Loucy (cell line): Measurements from ENCODE around the gene ILDR1.
A peak's percentile ranks its signal among the peaks of the same experiment; 100 is the strongest.

Experiments used
- H2AFZ ChIP-seq: fragments of 200-600 bp; sonication (generic); 2 replicates; pipeline ENCODE4 v1.6.0; 2016; ENCODE audit warnings: antibody characterized with exemption, mild to moderate bottlenecking, low read length, moderate library complexity
- H3F3A ChIP-seq: fragments of 200-600 bp; 2 replicates; pipeline ENCODE4 v1.6.0; 2016; ENCODE audit warnings: antibody characterized with exemption, low read depth, mild to moderate bottlenecking
- H3K27me3 ChIP-seq: fragments of 200-600 bp; sonication (generic); 2 replicates; pipeline ENCODE4 v1.6.1; 2014; ENCODE audit warnings: low read length, mild to moderate bottlenecking; ENCODE audit not compliant: insufficient read depth, poor library complexity, severe bottlenecking
- H3K36me3 ChIP-seq: fragments of 200-600 bp; sonication (generic); 2 replicates; pipeline ENCODE4 v1.6.1; 2016; ENCODE audit warnings: low read length; ENCODE audit not compliant: insufficient read depth
- H3K4me1 ChIP-seq: fragments of 200-600 bp; sonication (generic); 2 replicates; pipeline ENCODE4 v1.5.1; 2014; ENCODE audit warnings: low read length, mild to moderate bottlenecking; ENCODE audit not compliant: insufficient read depth, poor library complexity, severe bottlenecking
- H3K4me2 ChIP-seq: fragments of 200-600 bp; sonication (generic); 2 replicates; pipeline ENCODE4 v1.6.0; 2014; ENCODE audit warnings: antibody characterized with exemption, low read length, low read depth, mild to moderate bottlenecking; ENCODE audit not compliant: poor library complexity, severe bottlenecking
- H3K4me3 ChIP-seq: fragments of 200-600 bp; sonication (generic); 2 replicates; pipeline ENCODE4 v1.5.1; 2014; ENCODE audit warnings: low read length, mild to moderate bottlenecking, mixed read lengths; ENCODE audit not compliant: poor library complexity, severe bottlenecking
- H3K79me2 ChIP-seq: fragments of 200-600 bp; sonication (generic); 2 replicates; pipeline ENCODE4 v1.6.1; 2014; ENCODE audit warnings: low read length; ENCODE audit not compliant: insufficient read depth
- H3K9ac ChIP-seq: fragments of 200-600 bp; sonication (generic); 2 replicates; pipeline ENCODE4 v1.6.0; 2014; ENCODE audit warnings: mild to moderate bottlenecking, low read depth, low read length, moderate library complexity; ENCODE audit not compliant: poor library complexity, severe bottlenecking
- H3K9me2 ChIP-seq: fragments of 200-600 bp; sonication (generic); replicated peaks from 2 replicates; pipeline ENCODE4 v1.6.1; 2016; ENCODE audit warnings: low read depth, low read length, mixed read lengths
- H3K9me3 ChIP-seq: fragments of 200-600 bp; sonication (generic); 2 replicates; pipeline ENCODE4 v1.6.1; 2014; ENCODE audit warnings: mild to moderate bottlenecking, antibody characterized with exemption, low read length, low read depth; ENCODE audit not compliant: insufficient read depth
- H4K20me1 ChIP-seq: fragments of 200-600 bp; sonication (generic); 2 replicates; pipeline ENCODE4 v1.6.0; 2014; ENCODE audit warnings: antibody characterized with exemption, low read length, mild to moderate bottlenecking; ENCODE audit not compliant: insufficient read depth, poor library complexity, severe bottlenecking
- EZH2phosphoT487 ChIP-seq: fragments of 200-600 bp; IDR thresholded peaks from 2 replicates; pipeline ENCODE4 v1.6.1; 2018; ENCODE audit warnings: antibody characterized with exemption, mild to moderate bottlenecking, moderate library complexity, borderline replicate concordance
- TF ChIP-seq, protein P1 (sequence below): fragments of 200-600 bp; sonication (generic); conservative IDR thresholded peaks from 2 replicates; pipeline ENCODE4 v1.5.1; 2014; ENCODE audit warnings: mild to moderate bottlenecking, antibody characterized with exemption, low read length

ILDR1 gene

DNA sequence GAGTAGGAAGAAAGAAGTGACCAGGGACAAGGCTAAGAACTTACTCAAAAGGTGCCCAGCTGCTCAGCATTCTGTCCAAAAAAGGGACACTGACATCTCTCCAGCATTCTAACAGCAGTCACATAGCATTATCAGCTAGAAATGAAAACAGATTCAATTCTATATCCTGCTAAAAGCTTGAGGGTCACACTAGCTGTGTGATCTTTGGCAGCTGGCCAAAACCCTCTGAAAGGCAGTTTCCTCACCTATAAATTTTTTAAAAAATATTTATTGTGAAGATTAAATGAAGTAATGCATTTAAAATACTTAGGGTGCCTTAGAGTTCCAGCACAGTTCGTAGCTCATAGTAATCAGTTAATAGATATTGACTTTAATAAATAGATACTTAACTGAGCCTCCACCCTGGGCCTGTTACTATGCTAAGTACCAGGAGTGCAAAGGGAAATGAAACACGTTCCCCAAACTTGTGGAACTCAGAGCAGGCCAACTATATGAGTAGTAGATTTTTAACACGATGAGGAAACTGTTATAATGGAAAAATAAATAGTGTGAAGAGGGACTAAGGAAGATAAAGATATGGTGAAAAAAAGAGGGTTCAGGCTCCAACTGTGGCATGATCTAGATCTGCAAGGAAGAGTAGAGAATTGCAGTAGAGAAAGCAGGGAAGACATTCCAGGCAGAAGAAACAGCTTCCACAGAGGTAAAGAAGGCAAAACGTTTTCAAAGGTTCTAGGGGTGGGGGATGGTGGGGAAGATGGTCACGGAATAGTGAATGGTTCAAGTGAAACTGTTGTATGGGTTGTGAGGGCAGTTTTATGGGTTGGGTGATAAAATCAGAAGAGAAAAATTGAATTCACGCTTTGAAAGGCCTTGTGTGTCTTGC lies 44.5 kb upstream of the ILDR1 start:
- H3K9ac ChIP-seq, result no peak overlapping the region
- no peaks in the 10 kb centered on the region for H3K9me2 ChIP-seq
- H3K4me3 ChIP-seq, result no peak overlapping the region
- no peaks in the 10 kb centered on the region for H3F3A ChIP-seq
- peak overlapping the region; percentile 46 for H3K4me2 ChIP-seq
- H3K4me1 ChIP-seq, result peaks cover 17% of the 10 kb centered on the region
- H2AFZ ChIP-seq, result peak overlapping the region; percentile 25; the same call in 1 of the 2 replicates
- H3K9me3 ChIP-seq, result no peaks in the 10 kb centered on the region
- H4K20me1 ChIP-seq, result no peaks in the 10 kb centered on the region
- no peaks in the 10 kb centered on the region for H3K36me3 ChIP-seq
- no peaks in the 10 kb centered on the region for H3K27me3 ChIP-seq
- H3K79me2 ChIP-seq, result no peaks in the 10 kb centered on the region
- TF ChIP-seq, protein P1, sequence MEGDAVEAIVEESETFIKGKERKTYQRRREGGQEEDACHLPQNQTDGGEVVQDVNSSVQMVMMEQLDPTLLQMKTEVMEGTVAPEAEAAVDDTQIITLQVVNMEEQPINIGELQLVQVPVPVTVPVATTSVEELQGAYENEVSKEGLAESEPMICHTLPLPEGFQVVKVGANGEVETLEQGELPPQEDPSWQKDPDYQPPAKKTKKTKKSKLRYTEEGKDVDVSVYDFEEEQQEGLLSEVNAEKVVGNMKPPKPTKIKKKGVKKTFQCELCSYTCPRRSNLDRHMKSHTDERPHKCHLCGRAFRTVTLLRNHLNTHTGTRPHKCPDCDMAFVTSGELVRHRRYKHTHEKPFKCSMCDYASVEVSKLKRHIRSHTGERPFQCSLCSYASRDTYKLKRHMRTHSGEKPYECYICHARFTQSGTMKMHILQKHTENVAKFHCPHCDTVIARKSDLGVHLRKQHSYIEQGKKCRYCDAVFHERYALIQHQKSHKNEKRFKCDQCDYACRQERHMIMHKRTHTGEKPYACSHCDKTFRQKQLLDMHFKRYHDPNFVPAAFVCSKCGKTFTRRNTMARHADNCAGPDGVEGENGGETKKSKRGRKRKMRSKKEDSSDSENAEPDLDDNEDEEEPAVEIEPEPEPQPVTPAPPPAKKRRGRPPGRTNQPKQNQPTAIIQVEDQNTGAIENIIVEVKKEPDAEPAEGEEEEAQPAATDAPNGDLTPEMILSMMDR, result no peak
- TF ChIP-seq EZH2phosphoT487, result no peak

GRCh38 chr3:122064326-122064725 lies 42.3 kb upstream of the ILDR1 start:
- H3K4me2 ChIP-seq, result no peak overlapping the region

DNA sequence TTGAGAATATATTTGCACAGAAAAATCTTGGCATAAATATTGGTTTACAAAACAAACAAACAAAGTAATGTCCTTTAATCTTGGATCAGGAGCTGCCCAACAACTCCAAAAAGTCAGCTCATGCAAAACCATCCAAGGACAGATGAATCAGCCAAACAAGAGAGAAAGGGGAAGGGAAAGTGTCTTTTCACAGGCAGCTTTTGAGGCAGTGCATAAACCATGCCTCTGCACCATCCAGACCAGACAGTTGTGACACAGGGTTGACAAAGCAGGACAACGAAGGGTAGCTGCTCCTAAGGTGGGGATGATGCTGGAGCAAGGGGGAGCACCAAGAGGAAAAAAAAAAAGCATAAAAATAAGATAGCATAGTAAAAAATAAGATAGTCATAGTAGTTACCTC lies 41.9 kb upstream of the ILDR1 start:
- Histone ChIP-seq H3K4me1 (peaks cover 17% of the 10 kb centered on the region), H3K4me2 (no peak overlapping the region), H3K4me3 (no peak overlapping the region)

More at GRCh38 chr3:122064326-122064725, 42.3 kb upstream of the ILDR1 start:
- Histone ChIP-seq H4K20me1 (no peaks in the 10 kb centered on the region), H2AFZ (no peak overlapping the region), H3K9me3 (no peaks in the 10 kb centered on the region), H3K9ac (no peak overlapping the region), H3K4me3 (no peak overlapping the region), H3K36me3 (no peaks in the 10 kb centered on the region), H3K27me3 (no peaks in the 10 kb centered on the region), H3K9me2 (no peaks in the 10 kb centered on the region), H3K4me1 (peaks cover 17% of the 10 kb centered on the region), H3K79me2 (no peaks in the 10 kb centered on the region), H3F3A (no peaks in the 10 kb centered on the region)
- TF ChIP-seq, protein P1, result no peak
- TF ChIP-seq EZH2phosphoT487, result no peak

More for the DNA sequence above, 41.9 kb upstream of the ILDR1 start:
- Histone ChIP-seq H2AFZ (no peak overlapping the region), H3K36me3 (no peaks in the 10 kb centered on the region), H3K9me3 (no peaks in the 10 kb centered on the region), H3F3A (no peaks in the 10 kb centered on the region), H3K79me2 (no peaks in the 10 kb centered on the region), H3K9me2 (no peaks in the 10 kb centered on the region), H4K20me1 (no peaks in the 10 kb centered on the region), H3K27me3 (no peaks in the 10 kb centered on the region), H3K9ac (no peak overlapping the region)
- no peak for TF ChIP-seq EZH2phosphoT487
